ENCODE results near the gene IFNGR1. TPM values are rescaled to one million over a fixed set of nuclear protein-coding genes. Genes with fewer than 3 reads are reported as not detected.

IFNGR1 gene
- 48.7 and 54.9 TPM in 2 replicates for polyA plus RNA-seq (2011; rRNA removed)
- polyA plus RNA-seq (2012; cell fraction: cytosol; rRNA removed), result 8.9 and 10.3 TPM in 2 replicates
- polyA plus RNA-seq (2012; cell fraction: nucleus; rRNA removed), result 7.4 and 9.9 TPM in 2 replicates
- polyA plus RNA-seq (2017; fragmentation: RNase III; extraction: RNeasy Plus Mini Kit Qiagen cat#74134 plus additional on column Dnase treatment), result 29.8 to 33.2 TPM (median 31.2 TPM) in 3 replicates
- 24.3 and 33.7 TPM in 2 replicates for polyA minus RNA-seq (2011; rRNA and poly(A)+ RNA removed)

DNA sequence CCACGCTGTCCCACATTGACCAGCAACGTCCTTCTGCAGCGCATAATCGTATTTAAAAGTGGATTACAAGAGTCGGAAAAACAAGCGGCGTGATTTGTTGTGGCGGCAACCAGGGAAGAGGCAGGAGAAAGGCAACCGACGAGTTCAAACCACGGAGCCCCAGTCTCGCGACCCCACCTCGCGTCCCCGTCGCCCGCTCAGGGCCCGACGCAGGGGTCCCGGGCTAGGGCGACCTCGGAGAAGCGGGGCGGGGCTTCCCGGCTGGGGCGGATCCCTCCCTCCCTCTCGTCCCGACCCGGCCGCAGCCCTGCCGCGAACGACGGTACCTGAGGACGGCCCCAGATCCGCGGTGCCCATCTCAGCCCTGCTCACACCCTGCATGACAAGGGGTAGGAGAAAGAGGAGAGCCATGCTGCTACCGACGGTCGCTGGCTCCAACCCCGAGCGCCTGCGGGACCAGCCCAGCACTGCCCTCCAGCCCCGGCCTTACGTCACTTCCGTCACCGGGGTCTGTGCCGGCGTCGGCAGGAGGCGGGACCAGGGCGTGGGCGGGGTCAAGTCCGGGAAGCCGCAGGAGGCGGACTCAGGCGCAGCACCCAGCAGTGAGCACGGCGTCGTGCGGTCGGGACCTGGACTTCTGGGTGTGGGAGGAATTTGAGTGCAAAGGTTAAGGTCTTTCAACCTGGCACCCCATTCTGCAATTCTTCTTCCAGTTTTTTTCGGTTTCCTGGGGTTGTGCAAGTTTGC, at the start of gene IFNGR1:
Gene IFNGR1, minus strand, starts transcription at position 469 of the 747 bp plus-strand sequence. Its CDS starts 58 bp downstream, at position 411.
- peaks cover 49% of the 10 kb centered on the region for H3K4me1 ChIP-seq
- TF ChIP-seq CEBPB (IDR thresholded peaks at IDR 0.05) (0 out of 4 replicates have a peak, but pooled peaks of 1 of the 2 experiments have one; percentile 6), FOSL2 (IDR thresholded peaks at IDR 0.05) (no peak), FOSL2 (CRISPR knock-in tag; IDR thresholded peaks at IDR 0.05) (no peak), KDM5A (IDR thresholded peaks at IDR 0.05) (no peak), MAX (IDR thresholded peaks at IDR 0.05) (no peak; the same call in none of the 2 replicates), ZNF302 (CRISPR knock-in tag; IDR thresholded peaks at IDR 0.05) (no peak), BCL3 (IDR thresholded peaks at IDR 0.05) (no peak; the same call in 1 of the 3 replicates), HOXA7 (CRISPR knock-in tag; IDR thresholded peaks at IDR 0.05) (no peak), RCOR1 (IDR thresholded peaks at IDR 0.05; ENCODE audit: low read depth, low read length) (no peak), RNF2 (IDR thresholded peaks at IDR 0.05; ENCODE audit: borderline replicate concordance, low read depth) (no peak), GATA3 (IDR thresholded peaks at IDR 0.05; ENCODE audit: borderline replicate concordance) (no peak), HOXB5 (CRISPR knock-in tag; IDR thresholded peaks at IDR 0.05) (no peak), HEYL (CRISPR knock-in tag; IDR thresholded peaks at IDR 0.05) (no peak), EP300 (IDR thresholded peaks at IDR 0.05) (0 out of 5 replicates have a peak, but pooled peaks of 1 of the 2 experiments have one; percentile 13), HOXB13 (CRISPR knock-in tag; IDR thresholded peaks at IDR 0.05; ENCODE audit: low read depth) (no peak), TP53 (CRISPR knock-in tag; IDR thresholded peaks at IDR 0.05) (no peak), PHF8 (IDR thresholded peaks at IDR 0.05; ENCODE audit: borderline replicate concordance, low read depth) (peak; percentile 30; the same call in 1 of the 2 replicates), ELK1 (IDR thresholded peaks at IDR 0.05; ENCODE audit: low read depth, low read length) (no peak), SREBF2 (IDR thresholded peaks at IDR 0.05) (no peak), MYC (IDR thresholded peaks at IDR 0.05; ENCODE audit: borderline replicate concordance, low read length) (no peak), CBX8 (IDR thresholded peaks at IDR 0.05) (no peak), CBX2 (IDR thresholded peaks at IDR 0.05; ENCODE audit: borderline replicate concordance, low read depth) (no peak), NPAS2 (CRISPR knock-in tag; IDR thresholded peaks at IDR 0.05; ENCODE audit: borderline replicate concordance) (no peak), JUN (IDR thresholded peaks at IDR 0.05) (peak in 1 of 2 experiments; percentile 63; a peak in 2 of 5 replicates), POLR2A (IDR thresholded peaks at IDR 0.05; ENCODE audit: low read length) (peak; percentile 64; the same call in 1 of the 2 replicates), NR3C1 (IDR thresholded peaks at IDR 0.05) (no peak), FOXS1 (CRISPR knock-in tag; IDR thresholded peaks at IDR 0.05) (no peak), NFE2L2 (conservative IDR thresholded peaks at IDR 0.05; ENCODE audit: low read length) (no peak), CHD2 (IDR thresholded peaks at IDR 0.05; ENCODE audit: low read length, partially characterized antibody) (no peak), ATOH8 (CRISPR knock-in tag; IDR thresholded peaks at IDR 0.05; ENCODE audit: low read depth) (no peak), USF2 (IDR thresholded peaks at IDR 0.05) (no peak), ZFP36 (IDR thresholded peaks at IDR 0.05; ENCODE audit: borderline replicate concordance, partially characterized antibody) (no peak)
- TF ChIP-seq, protein P1, sequence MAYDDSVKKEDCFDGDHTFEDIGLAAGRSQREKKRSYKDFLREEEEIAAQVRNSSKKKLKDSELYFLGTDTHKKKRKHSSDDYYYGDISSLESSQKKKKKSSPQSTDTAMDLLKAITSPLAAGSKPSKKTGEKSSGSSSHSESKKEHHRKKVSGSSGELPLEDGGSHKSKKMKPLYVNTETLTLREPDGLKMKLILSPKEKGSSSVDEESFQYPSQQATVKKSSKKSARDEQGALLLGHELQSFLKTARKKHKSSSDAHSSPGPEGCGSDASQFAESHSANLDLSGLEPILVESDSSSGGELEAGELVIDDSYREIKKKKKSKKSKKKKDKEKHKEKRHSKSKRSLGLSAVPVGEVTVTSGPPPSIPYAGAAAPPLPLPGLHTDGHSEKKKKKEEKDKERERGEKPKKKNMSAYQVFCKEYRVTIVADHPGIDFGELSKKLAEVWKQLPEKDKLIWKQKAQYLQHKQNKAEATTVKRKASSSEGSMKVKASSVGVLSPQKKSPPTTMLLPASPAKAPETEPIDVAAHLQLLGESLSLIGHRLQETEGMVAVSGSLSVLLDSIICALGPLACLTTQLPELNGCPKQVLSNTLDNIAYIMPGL (CRISPR knock-in tag; IDR thresholded peaks at IDR 0.05; ENCODE audit: borderline replicate concordance), result no peak
- no peak for FAIRE-seq

More for the DNA sequence above, at the start of gene IFNGR1:
- peak; percentile 71 to 90 for DNase-seq (ENCODE audit: low read depth in 1 of 2, low spot score in 1 of 2)
- POLR2A ChIA-PET, result interaction anchor here (1.9 kb wide), 1 partner anchor 23 kb away, joined by 6 read pairs; no protein-coding TSS in a partner anchor
- H3K4me2 ChIP-seq, result peak within 1 kb of the TSS; percentile 84
- peak within 1 kb of the TSS; percentile 95 to 96 for H3K27ac ChIP-seq
- ATAC-seq, result peak; percentile 99
- WGBS (ENCODE audit: missing lambda C conversion rate), result 3% methylated on average over 11 of the region's 64 CpGs
- H3K9me3 ChIP-seq, result no peaks in the 10 kb centered on the region
- CTCF ChIA-PET, result no interaction called here
- H3K4me3 ChIP-seq, result peak within 1 kb of the TSS; percentile 94
